OCI-LY1 (cell line): ENCODE data around the gene LAMA3.

Experiments used
- H2AFZ ChIP-seq: fragments of 200-600 bp; sonication (generic), shearing (Covaris generic); 2 replicates; pipeline ENCODE4 v1.6.0; 2014; ENCODE audit warnings: antibody characterized with exemption, mild to moderate bottlenecking, low read length
- H3F3A ChIP-seq: fragments of 200-600 bp; sonication (generic), shearing (Covaris generic); 2 replicates; pipeline ENCODE4 v1.6.0; 2014; ENCODE audit warnings: mild to moderate bottlenecking, antibody characterized with exemption, low read length, moderate library complexity; ENCODE audit not compliant: insufficient read depth
- H3K27ac ChIP-seq: fragments of 200-600 bp; sonication (generic); 2 replicates; pipeline ENCODE4 v1.5.1; 2014; ENCODE audit warnings: low read length, mixed run types, mild to moderate bottlenecking, low read depth; ENCODE audit not compliant: poor library complexity, severe bottlenecking
- H3K27me3 ChIP-seq: fragments of 200-600 bp; sonication (generic); 2 replicates; pipeline ENCODE4 v1.6.0; 2014; ENCODE audit warnings: antibody characterized with exemption, mild to moderate bottlenecking, low read length, moderate library complexity; ENCODE audit not compliant: insufficient read depth
- H3K36me3 ChIP-seq: fragments of 200-600 bp; sonication (generic); 2 replicates; pipeline ENCODE4 v1.6.1; 2014; ENCODE audit warnings: mild to moderate bottlenecking, antibody characterized with exemption, low read length, moderate library complexity, mixed read lengths; ENCODE audit not compliant: insufficient read depth
- H3K4me1 ChIP-seq: fragments of 200-600 bp; sonication (generic); 2 replicates; pipeline ENCODE4 v1.5.1; 2014; ENCODE audit warnings: mild to moderate bottlenecking, low read length, moderate library complexity; ENCODE audit not compliant: insufficient read depth, severe bottlenecking
- H3K4me2 ChIP-seq: fragments of 200-600 bp; sonication (generic), shearing (Covaris generic); 2 replicates; pipeline ENCODE4 v1.6.1; 2014; ENCODE audit warnings: low read length
- H3K4me3 ChIP-seq: fragments of 200-600 bp; sonication (generic); 2 replicates; pipeline ENCODE4 v1.5.1; 2014; ENCODE audit warnings: low read length, low read depth, mild to moderate bottlenecking, mixed read lengths; ENCODE audit not compliant: poor library complexity, severe bottlenecking
- H3K79me2 ChIP-seq: fragments of 200-600 bp; shearing (Covaris generic); 2 replicates; pipeline ENCODE4 v1.6.1; 2016; ENCODE audit warnings: mixed run types, low read length, mixed read lengths; ENCODE audit not compliant: insufficient read depth
- H3K9ac ChIP-seq: fragments of 200-600 bp; sonication (generic), shearing (Covaris generic); 2 replicates; pipeline ENCODE4 v1.6.1; 2014; ENCODE audit warnings: mild to moderate bottlenecking, low read length, mixed read lengths
- H3K9me2 ChIP-seq: fragments of 200-600 bp; sonication (generic), shearing (Covaris generic); 2 replicates; pipeline ENCODE4 v1.6.1; 2014; ENCODE audit warnings: low read depth, mild to moderate bottlenecking, low read length, mixed read lengths
- H3K9me3 ChIP-seq: fragments of 200-600 bp; shearing (Covaris generic); 2 replicates; pipeline ENCODE4 v1.6.1; 2014; ENCODE audit warnings: low read length, mixed read lengths
- H4K20me1 ChIP-seq: fragments of 200-600 bp; sonication (generic), shearing (Covaris generic); 2 replicates; pipeline ENCODE4 v1.6.0; 2016; ENCODE audit warnings: mild to moderate bottlenecking, low read length; ENCODE audit not compliant: insufficient read depth
- EZH2 ChIP-seq: fragments of 200-600 bp; sonication (generic), shearing (Covaris generic); IDR thresholded peaks from 2 replicates; pipeline ENCODE4 v1.8.0; 2017; ENCODE audit warnings: borderline replicate concordance, mixed run types, mild to moderate bottlenecking, antibody characterized with exemption, low read length, moderate library complexity, mixed read lengths
- TF ChIP-seq, protein P1 (sequence below): fragments of 200-600 bp; sonication (generic), shearing (Covaris generic); IDR thresholded peaks from 2 replicates; pipeline ENCODE4 v1.5.1; 2017; ENCODE audit warnings: mild to moderate bottlenecking, antibody characterized with exemption, low read length, moderate library complexity, mixed read lengths

The LAMA3 gene

DNA sequence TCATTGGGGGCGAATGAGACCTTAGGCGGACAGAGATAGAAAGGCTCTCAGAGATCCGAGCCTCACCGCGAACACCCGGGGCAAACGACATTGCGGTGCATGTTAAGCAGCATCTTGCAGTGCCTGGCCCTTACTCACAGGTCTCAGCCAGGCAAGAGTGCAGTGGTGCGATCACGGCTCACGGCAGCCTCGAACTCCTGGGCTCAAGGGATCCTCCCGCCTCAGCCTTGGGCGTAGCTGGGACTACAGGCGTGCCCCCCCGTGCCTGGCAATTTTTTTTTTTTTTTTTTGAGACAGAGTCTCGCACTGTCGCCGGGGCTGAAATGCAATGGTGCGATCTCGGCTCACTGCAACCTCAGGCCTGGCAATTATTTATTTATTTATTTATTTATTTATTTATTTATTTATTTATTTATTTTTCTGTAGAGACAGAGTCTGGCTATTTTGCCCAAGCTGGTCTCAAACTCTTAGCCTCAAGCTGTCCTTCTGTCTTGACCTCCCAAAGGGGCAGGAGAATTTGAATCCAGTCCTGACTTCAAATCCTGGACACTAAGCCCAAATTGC lies 1.3 kb downstream of the LAMA3 start:
- no peak overlapping the region for H3K4me2 ChIP-seq
- no peak overlapping the region for H3K27ac ChIP-seq
- TF ChIP-seq, protein P1, sequence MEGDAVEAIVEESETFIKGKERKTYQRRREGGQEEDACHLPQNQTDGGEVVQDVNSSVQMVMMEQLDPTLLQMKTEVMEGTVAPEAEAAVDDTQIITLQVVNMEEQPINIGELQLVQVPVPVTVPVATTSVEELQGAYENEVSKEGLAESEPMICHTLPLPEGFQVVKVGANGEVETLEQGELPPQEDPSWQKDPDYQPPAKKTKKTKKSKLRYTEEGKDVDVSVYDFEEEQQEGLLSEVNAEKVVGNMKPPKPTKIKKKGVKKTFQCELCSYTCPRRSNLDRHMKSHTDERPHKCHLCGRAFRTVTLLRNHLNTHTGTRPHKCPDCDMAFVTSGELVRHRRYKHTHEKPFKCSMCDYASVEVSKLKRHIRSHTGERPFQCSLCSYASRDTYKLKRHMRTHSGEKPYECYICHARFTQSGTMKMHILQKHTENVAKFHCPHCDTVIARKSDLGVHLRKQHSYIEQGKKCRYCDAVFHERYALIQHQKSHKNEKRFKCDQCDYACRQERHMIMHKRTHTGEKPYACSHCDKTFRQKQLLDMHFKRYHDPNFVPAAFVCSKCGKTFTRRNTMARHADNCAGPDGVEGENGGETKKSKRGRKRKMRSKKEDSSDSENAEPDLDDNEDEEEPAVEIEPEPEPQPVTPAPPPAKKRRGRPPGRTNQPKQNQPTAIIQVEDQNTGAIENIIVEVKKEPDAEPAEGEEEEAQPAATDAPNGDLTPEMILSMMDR, result no peak
- TF ChIP-seq EZH2, result no peak
- H3F3A ChIP-seq, result no peaks in the 10 kb centered on the region
- no peak overlapping the region for H3K9ac ChIP-seq
- H3K79me2 ChIP-seq, result no peaks in the 10 kb centered on the region
- no peaks in the 10 kb centered on the region for H3K9me3 ChIP-seq
- no peaks in the 10 kb centered on the region for H3K4me1 ChIP-seq
- no peaks in the 10 kb centered on the region for H3K27me3 ChIP-seq
- H3K36me3 ChIP-seq, result no peaks in the 10 kb centered on the region
- H3K9me2 ChIP-seq, result no peaks in the 10 kb centered on the region
- H2AFZ ChIP-seq, result no peak overlapping the region
- H3K4me3 ChIP-seq, result no peak overlapping the region
- no peaks in the 10 kb centered on the region for H4K20me1 ChIP-seq

DNA sequence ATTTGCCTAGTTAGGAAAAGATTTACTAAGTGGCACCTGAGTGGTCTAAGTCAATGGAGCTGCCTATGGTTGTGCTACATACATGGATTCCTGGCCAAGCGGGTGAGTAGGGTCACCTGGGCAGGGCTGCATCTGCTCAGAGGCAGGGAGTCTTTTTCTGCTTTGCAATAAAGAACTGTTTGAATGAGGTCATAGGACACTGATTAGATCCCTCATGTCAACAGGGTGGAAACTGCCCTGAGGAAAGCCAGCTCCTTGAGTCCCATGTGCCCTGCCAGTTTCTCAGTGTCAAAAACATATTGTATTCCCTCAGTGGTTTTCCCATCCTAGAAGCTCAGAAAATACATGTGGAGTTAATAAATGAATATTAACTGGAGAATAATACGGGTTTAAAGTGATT lies 4.6 kb downstream of the LAMA3 start:
- TF ChIP-seq EZH2, result no peak
- TF ChIP-seq, protein P1, result no peak
- no peak overlapping the region for H2AFZ ChIP-seq
- no peaks in the 10 kb centered on the region for H3K36me3 ChIP-seq
- no peak overlapping the region for H3K27ac ChIP-seq
- H4K20me1 ChIP-seq, result no peaks in the 10 kb centered on the region
- H3K9ac ChIP-seq, result no peak overlapping the region
- no peaks in the 10 kb centered on the region for H3K4me1 ChIP-seq
- H3K9me3 ChIP-seq, result no peaks in the 10 kb centered on the region
- no peak overlapping the region for H3K4me3 ChIP-seq
- no peaks in the 10 kb centered on the region for H3F3A ChIP-seq
- H3K9me2 ChIP-seq, result no peaks in the 10 kb centered on the region
- no peak overlapping the region for H3K4me2 ChIP-seq
- H3K27me3 ChIP-seq, result no peaks in the 10 kb centered on the region
- H3K79me2 ChIP-seq, result no peaks in the 10 kb centered on the region

DNA sequence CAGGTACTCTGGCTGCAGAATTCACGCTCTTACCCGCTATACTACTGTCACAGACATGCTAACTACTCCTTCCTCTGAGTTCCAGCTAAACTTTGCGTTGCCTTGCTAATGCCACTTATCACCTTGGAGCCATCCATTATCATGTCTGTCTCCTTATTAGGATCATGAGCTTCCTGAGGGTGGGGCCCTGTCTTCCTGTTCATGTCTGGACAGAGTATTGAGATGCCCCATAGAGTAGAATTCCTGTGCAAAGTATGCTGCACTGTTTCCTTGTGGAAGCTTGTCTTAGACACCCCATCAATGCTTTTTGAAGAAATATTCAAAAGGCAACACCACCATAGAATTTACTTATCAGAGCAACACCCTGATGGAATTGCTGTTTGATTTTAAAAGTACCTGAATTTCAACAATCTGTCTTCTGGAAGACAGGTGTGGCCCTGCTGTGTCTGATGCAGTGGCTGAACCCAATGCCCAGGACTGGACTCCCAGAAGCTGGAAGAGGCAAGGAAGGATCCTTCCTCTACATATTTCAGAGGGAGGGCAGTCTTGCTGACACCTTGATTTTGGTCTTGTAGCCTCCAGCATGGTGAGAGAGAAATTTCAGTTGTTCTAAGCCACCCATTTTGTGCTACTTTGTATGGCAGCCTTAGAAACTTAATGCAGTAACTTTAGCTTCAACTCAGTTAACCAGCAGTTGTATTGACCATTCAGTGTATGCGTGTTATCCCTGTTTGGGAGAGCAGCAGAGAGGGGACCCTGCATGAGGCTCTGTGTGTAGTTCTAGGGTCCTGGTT lies 5.6 kb downstream of the LAMA3 start:
- Histone ChIP-seq H3K4me1 (no peaks in the 10 kb centered on the region), H3K79me2 (no peaks in the 10 kb centered on the region), H3F3A (no peaks in the 10 kb centered on the region), H4K20me1 (no peaks in the 10 kb centered on the region), H3K27me3 (no peaks in the 10 kb centered on the region), H3K36me3 (no peaks in the 10 kb centered on the region), H3K9ac (no peak overlapping the region), H3K9me3 (no peaks in the 10 kb centered on the region), H3K27ac (no peak overlapping the region), H3K4me2 (no peak overlapping the region), H3K9me2 (no peaks in the 10 kb centered on the region), H2AFZ (no peak overlapping the region), H3K4me3 (no peak overlapping the region)
- no peak for TF ChIP-seq EZH2
- TF ChIP-seq, protein P1, result no peak
